ENCODE measurements around the gene NKD2.

DNA sequence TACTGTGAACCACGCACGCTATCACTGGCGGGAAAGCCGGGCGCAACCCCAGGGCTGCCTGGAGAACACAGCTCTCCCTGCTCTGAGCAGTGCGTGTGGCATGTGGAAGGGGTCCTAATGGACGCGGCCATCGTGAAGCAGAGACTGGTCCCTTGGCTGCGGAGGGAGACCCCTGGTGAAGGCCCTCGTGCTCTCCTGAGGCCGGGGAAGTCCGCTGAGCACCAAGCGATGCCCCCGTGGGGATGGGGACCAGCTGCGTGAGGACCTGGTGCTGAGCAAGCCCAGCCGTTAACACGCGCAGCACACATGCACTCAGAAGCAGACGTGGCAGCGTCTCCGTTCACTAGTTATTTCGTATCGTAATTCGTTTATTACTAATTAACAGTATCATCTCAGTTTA lies 78.8 kb downstream of the NKD2 start:
- TF ChIP-seq SIN3B (IDR thresholded peaks at IDR 0.05; ENCODE audit: low read depth) (no peak), BRCA1 (IDR thresholded peaks at IDR 0.05) (no peak), BRCA1 (CRISPR knock-in tag; IDR thresholded peaks at IDR 0.05) (no peak), POLR2A (conservative IDR thresholded peaks at IDR 0.05) (no peak), FOS (IDR thresholded peaks at IDR 0.05; ENCODE audit: extremely low read depth, insufficient read length) (no peak), ZNF699 (CRISPR knock-in tag; IDR thresholded peaks at IDR 0.05; ENCODE audit: insufficient replicate concordance) (no peak), RFX1 (IDR thresholded peaks at IDR 0.05) (no peak), ZNF561 (CRISPR knock-in tag; conservative IDR thresholded peaks at IDR 0.05) (no peak), ZNF584 (CRISPR knock-in tag; IDR thresholded peaks at IDR 0.05; ENCODE audit: low read depth) (no peak), EZH2 (IDR thresholded peaks at IDR 0.05; ENCODE audit: borderline replicate concordance, low read depth, low read length) (no peak), RBM17 (IDR thresholded peaks at IDR 0.05; ENCODE audit: borderline replicate concordance, low read depth, low read length) (no peak), SMAD1 (IDR thresholded peaks at IDR 0.05; ENCODE audit: low read depth, low read length, partially characterized antibody) (no peak), EP300 (IDR thresholded peaks at IDR 0.05; ENCODE audit: low read length) (no peak), SMARCC2 (IDR thresholded peaks at IDR 0.05; ENCODE audit: low read depth) (no peak)
- TF ChIP-seq, protein P1, sequence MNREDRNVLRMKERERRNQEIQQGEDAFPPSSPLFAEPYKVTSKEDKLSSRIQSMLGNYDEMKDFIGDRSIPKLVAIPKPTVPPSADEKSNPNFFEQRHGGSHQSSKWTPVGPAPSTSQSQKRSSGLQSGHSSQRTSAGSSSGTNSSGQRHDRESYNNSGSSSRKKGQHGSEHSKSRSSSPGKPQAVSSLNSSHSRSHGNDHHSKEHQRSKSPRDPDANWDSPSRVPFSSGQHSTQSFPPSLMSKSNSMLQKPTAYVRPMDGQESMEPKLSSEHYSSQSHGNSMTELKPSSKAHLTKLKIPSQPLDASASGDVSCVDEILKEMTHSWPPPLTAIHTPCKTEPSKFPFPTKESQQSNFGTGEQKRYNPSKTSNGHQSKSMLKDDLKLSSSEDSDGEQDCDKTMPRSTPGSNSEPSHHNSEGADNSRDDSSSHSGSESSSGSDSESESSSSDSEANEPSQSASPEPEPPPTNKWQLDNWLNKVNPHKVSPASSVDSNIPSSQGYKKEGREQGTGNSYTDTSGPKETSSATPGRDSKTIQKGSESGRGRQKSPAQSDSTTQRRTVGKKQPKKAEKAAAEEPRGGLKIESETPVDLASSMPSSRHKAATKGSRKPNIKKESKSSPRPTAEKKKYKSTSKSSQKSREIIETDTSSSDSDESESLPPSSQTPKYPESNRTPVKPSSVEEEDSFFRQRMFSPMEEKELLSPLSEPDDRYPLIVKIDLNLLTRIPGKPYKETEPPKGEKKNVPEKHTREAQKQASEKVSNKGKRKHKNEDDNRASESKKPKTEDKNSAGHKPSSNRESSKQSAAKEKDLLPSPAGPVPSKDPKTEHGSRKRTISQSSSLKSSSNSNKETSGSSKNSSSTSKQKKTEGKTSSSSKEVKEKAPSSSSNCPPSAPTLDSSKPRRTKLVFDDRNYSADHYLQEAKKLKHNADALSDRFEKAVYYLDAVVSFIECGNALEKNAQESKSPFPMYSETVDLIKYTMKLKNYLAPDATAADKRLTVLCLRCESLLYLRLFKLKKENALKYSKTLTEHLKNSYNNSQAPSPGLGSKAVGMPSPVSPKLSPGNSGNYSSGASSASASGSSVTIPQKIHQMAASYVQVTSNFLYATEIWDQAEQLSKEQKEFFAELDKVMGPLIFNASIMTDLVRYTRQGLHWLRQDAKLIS (CRISPR knock-in tag; IDR thresholded peaks at IDR 0.05) = no peak

All from K562 (cell line).